ENCODE results near the gene CAPRIN1.
A peak's percentile ranks its signal among the peaks of the same experiment; 100 is the strongest.
"Not testable (repeated sequence)": the region's sequence is repeated elsewhere in the genome, so short reads cannot be mapped to it uniquely, and the experiment has no call there.

Gene CAPRIN1

GRCh38 chr11:34091825-34092224 lies 40.3 kb downstream of the CAPRIN1 start:
- DNase-seq (ENCODE audit: low read depth), result no peak

DNA sequence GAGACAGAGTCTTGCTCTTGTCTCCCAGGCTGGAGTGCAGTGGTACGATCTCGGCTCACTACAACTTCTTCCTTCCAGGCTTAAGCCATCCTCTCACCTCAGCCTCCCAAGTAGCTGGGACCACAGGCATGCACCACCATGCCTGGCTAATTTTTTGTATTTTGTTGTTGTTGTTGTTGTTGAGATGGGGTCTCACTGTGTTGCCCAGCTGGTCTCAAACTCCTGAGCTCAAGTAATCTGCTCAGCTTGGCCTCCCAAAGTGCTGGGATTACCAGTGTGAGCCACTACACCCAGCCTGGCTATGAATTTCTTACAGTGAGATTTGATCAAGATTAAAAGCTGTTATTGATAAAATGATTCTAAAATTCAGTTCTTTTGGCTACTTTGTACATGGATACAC lies 43.4 kb downstream of the CAPRIN1 start:
- DNase-seq (ENCODE audit: low read depth), result not testable (repeated sequence)

- DNase-seq (ENCODE audit: low read depth), result no peak
Observed at GRCh38 chr11:34098813-34099212, 47.3 kb downstream of the CAPRIN1 start.

DNA sequence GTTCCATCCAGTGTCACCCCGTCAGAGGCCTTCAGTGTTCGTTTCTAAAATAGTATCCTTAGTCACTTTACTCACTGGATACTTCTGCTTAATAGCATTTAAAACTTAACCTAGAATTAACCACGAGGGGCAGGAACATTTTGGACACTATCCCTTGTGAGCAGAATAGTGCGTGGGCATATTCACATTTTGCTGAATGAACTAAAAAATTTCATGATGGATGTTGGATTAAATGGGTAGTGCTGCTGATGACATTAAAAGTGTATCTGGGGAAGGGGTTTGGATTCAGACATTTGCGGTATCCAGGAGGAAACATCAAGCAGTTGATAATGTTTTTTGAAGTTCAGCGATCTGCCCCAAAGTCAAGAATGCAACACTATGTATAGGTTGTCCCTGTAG lies 53.1 kb downstream of the CAPRIN1 start:
- no peak for DNase-seq (ENCODE audit: low read depth)

DNA sequence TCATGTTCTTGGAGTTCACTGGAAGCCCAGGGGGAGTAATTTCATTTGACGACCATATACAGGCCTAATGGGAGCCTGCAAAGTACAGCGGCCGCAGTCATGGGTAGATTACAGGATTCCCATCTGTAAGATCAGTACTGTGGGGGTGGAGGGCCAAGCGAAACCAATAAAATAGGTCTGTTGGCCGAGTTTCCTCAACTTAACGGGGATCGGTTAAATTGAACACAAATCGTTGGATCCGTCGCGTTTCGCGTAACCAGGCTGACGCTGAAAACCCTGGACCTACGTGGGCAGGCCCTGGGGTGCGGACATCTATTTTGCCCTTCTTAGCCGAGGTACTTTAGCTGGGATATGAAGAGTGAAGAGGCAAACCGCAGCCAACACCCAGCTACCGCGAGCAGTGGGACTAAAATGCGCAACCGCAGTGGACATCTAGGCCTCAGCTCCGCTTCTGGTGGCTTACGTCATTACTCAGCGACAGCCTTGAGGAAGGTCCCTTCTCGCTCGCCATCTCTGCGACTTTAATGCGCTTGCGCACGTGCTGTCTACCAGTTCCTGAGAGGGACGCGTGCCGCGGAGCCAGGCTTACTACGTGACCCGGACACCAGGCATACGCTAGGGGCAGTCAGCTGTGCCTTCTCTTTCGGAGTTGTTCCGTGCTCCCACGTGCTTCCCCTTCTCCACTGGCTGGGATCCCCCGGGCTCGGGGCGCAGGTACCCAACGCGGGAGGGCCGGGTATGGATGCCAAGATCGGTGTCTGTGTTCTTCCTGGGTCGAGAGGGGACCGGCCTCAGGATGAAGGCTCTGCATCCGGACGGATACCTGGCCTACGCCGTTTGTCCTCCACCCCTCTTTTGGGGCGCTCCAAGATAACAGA lies 53.8 kb downstream of the CAPRIN1 start, which contains the start of gene NAT10:
NAT10 (plus strand) TSS at position 551 of the 878 bp plus-strand sequence. CDS start 2,597 bp downstream, outside the sequence.
- peak; percentile 96 for DNase-seq (ENCODE audit: low read depth)

- no peak for DNase-seq (ENCODE audit: low read depth)
Observed at GRCh38 chr11:34105957-34106504, 54.5 kb downstream of the CAPRIN1 start.

- DNase-seq (ENCODE audit: low read depth), result no peak
Observed at GRCh38 chr11:34111722-34112270, 60.3 kb downstream of the CAPRIN1 start.

- no peak for DNase-seq (ENCODE audit: low read depth)
Observed at GRCh38 chr11:34114014-34114413, 62.5 kb downstream of the CAPRIN1 start.

DNA sequence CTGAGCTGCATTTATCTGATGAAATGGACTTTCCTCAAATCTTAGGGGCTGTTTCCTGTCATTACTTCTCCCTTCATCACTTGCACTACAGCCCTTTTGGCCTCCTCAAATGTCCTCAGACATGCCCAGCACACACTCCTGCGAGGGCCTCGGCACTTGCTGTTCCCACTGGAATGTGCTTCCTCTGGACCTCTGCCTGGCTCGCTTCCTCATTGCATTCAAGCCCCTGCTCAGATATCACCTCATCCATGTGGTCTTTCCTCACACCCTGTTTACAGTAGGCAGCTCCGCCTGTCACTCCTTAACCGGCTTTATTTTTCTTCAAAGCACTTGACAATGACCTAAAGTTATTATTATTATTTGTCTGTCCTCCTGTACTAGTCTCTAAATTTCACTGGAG lies 62.9 kb downstream of the CAPRIN1 start:
- DNase-seq (ENCODE audit: low read depth), result no peak

- no peak for DNase-seq (ENCODE audit: low read depth)
Observed at GRCh38 chr11:34120651-34121050, 69.1 kb downstream of the CAPRIN1 start.

- no peak for DNase-seq (ENCODE audit: low read depth)
Observed at GRCh38 chr11:34124885-34125668, 73.5 kb downstream of the CAPRIN1 start.

GRCh38 chr11:34126959-34127848 lies 75.7 kb downstream of the CAPRIN1 start:
- DNase-seq (ENCODE audit: low read depth), result no peak

GRCh38 chr11:34128824-34129223 lies 77.3 kb downstream of the CAPRIN1 start:
- DNase-seq (ENCODE audit: low read depth), result no peak

GRCh38 chr11:34132261-34132965 lies 80.9 kb downstream of the CAPRIN1 start:
- DNase-seq (ENCODE audit: low read depth), result no peak

GRCh38 chr11:34134765-34135164 lies 83.2 kb downstream of the CAPRIN1 start:
- no peak for DNase-seq (ENCODE audit: low read depth)

- DNase-seq (ENCODE audit: low read depth), result no peak
Observed at GRCh38 chr11:34135439-34135838, 83.9 kb downstream of the CAPRIN1 start.

DNA sequence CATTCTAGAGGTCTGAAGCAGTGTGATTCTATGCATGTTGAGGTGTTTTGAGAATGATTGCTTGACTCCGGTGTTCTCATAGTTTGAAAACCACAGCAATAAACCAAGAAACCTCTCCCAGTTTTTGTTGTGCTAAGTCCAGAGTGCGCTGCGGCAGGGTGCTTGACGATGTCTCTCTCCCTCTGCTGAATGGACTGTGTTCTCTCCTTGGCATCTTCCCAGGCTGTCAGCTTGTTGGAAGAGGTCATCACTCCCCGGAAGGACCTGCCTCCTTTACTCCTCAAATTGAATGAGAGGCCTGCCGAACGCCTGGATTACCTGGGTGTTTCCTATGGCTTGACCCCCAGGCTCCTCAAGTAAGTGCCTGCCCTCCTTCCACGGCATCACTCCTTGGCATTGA lies 84.9 kb downstream of the CAPRIN1 start:
- DNase-seq (ENCODE audit: low read depth), result no peak

DNA sequence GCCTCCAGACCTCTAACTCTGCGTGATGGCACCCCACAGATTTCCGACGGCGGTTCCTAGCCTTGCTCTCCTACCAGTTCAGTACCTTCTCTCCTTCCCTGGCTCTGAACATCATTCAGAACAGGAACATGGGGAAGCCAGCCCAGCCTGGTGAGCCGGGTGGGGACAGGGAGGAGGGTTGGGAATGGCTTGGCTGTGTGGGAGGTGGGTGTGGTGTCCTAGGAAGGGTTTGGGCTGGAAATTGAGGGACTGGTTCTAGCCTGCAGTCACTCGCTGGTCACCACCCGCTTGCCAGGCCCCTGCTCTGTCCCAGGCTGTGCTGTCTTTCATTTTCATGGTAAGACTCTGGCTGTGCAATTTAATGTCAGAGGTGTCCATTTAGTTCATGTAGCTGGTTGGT lies 87.8 kb downstream of the CAPRIN1 start:
- DNase-seq (ENCODE audit: low read depth), result no peak

GRCh38 chr11:34140149-34140548 lies 88.6 kb downstream of the CAPRIN1 start:
- DNase-seq (ENCODE audit: low read depth), result no peak

- no peak for DNase-seq (ENCODE audit: low read depth)
Observed at GRCh38 chr11:34143048-34143447, 91.5 kb downstream of the CAPRIN1 start.

DNA sequence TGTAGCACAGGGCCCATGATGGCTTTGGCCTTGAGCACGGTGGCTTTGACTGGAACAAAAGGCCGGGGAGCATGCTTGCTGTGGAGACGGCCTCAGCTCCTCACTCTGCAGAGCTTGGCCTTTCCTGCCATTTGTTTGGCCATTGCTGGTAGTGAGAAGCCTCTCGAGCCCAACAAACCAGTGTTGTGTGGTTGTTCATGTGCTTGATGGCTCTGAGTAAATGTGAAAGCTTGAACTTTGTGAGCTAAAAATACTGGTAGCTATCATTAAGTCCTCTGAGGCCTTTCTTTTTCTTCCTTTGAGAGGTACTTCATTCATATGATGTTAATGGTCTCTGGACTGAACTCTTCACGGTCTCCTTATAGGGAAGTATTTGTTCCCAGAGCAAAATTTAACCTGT lies 93.5 kb downstream of the CAPRIN1 start:
- no peak for DNase-seq (ENCODE audit: low read depth)

Data from stimulated activated CD8-positive, alpha-beta memory T cell treated with anti-CD3 and anti-CD28 coated beads, Interleukin-7, amount 100 ng/mL, for 24 hours (primary cell).